ENCODE results near the gene COMMD3.

Gene COMMD3

GRCh38 chr10:22368981-22369380, 52.8 kb downstream of the COMMD3 start:
- no peak for DNase-seq

- DNase-seq, result peak; percentile 22
Observed at GRCh38 chr10:22369434-22370072, 53.4 kb downstream of the COMMD3 start.

Measured in fibroblast of skin of right quadriceps (primary cell).